ENCODE data around the gene REPS1. TPM values are rescaled to one million over a fixed set of nuclear protein-coding genes. Genes with fewer than 3 reads are reported as not detected.

REPS1 gene
- total and polyA plus RNA-seq, 10 donors = 17.2 to 75.7 (median 58.6) TPM

GRCh38 chr6:139017227-139017626 lies 29.2 kb upstream of the REPS1 start:
- DNase-seq = no peak
- Histone ChIP-seq H3K27me3 (replicated peaks in 1 of 7) (no peaks in the 10 kb centered on the region), H3K4me1 (peaks cover 0 to 20% (median 17%) of the 10 kb centered on the region in 6 donors), H3K9me3 (no peaks in the 10 kb centered on the region), H3K27ac (peak overlapping the region; percentile 7 to 63 (median 44)), H3K36me3 (no peaks in the 10 kb centered on the region), H3K4me3 (no peak overlapping the region)
- WGBS, 5 donors = 68 to 80% (median 71%) methylated on average over 3 of the region's 3 CpGs
- TF ChIP-seq CTCF (IDR thresholded peaks at IDR 0.05 in 8 of 11, conservative IDR thresholded peaks at IDR 0.05 in 3 of 11) (no peak), POLR2A (IDR thresholded peaks at IDR 0.05) (no peak), POLR2AphosphoS5 (IDR thresholded peaks at IDR 0.05) (no peak)
- intact Hi-C loops (cut with DNase I; ENCODE audit: low total_unique reads) = no loop called here

GRCh38 chr6:139016337-139017213 lies 28.5 kb upstream of the REPS1 start:
- DNase-seq = no peak
- WGBS, 5 donors = 62 to 70% (median 65%) methylated on average over 7 of the region's 7 CpGs
- TF ChIP-seq POLR2AphosphoS5 (IDR thresholded peaks at IDR 0.05) (no peak), POLR2A (IDR thresholded peaks at IDR 0.05) (no peak)

GRCh38 chr6:139014945-139015344 lies 26.9 kb upstream of the REPS1 start:
- no peaks in the 10 kb centered on the region for H3K9me3 ChIP-seq
- no peak overlapping the region for H3K27ac ChIP-seq
- 83 to 97% (median 94%) methylated on average over 3 of the region's 3 CpGs for WGBS, 5 donors
- no peak overlapping the region for H3K4me3 ChIP-seq
- no peaks in the 10 kb centered on the region for H3K27me3 ChIP-seq (replicated peaks in 1 of 7)
- no peaks in the 10 kb centered on the region for H3K36me3 ChIP-seq
- intact Hi-C loops (cut with DNase I; ENCODE audit: low total_unique reads) = no loop called here
- peaks cover 0 to 20% (median 17%) of the 10 kb centered on the region in 6 donors for H3K4me1 ChIP-seq
- DNase-seq = no peak
- TF ChIP-seq CTCF (IDR thresholded peaks at IDR 0.05 in 8 of 11, conservative IDR thresholded peaks at IDR 0.05 in 3 of 11) (no peak), POLR2AphosphoS5 (IDR thresholded peaks at IDR 0.05) (no peak)

More at GRCh38 chr6:139016337-139017213, 28.5 kb upstream of the REPS1 start:
- Histone ChIP-seq H3K4me1 (peaks cover 0 to 20% (median 17%) of the 10 kb centered on the region in 6 donors), H3K27ac (peak overlapping the region; percentile 7 to 63 (median 46)), H3K9me3 (no peaks in the 10 kb centered on the region), H3K27me3 (replicated peaks in 1 of 7) (no peaks in the 10 kb centered on the region), H3K36me3 (no peaks in the 10 kb centered on the region), H3K4me3 (no peak overlapping the region)
- intact Hi-C loops (cut with DNase I; ENCODE audit: low total_unique reads) = no loop called here

- no peaks in the 10 kb centered on the region for H3K36me3 ChIP-seq
- H3K27ac ChIP-seq = no peak overlapping the region
- H3K9me3 ChIP-seq = no peaks in the 10 kb centered on the region
- 87 to 97% (median 94%) methylated on average over 4 of the region's 4 CpGs for WGBS, 5 donors
- no peak overlapping the region for H3K4me3 ChIP-seq
- TF ChIP-seq POLR2AphosphoS5 (IDR thresholded peaks at IDR 0.05) = no peak
- H3K4me1 ChIP-seq = peaks cover 0 to 20% (median 17%) of the 10 kb centered on the region in 6 donors
- no peak for DNase-seq
- intact Hi-C loops (cut with DNase I; ENCODE audit: low total_unique reads) = no loop called here
- H3K27me3 ChIP-seq (replicated peaks in 1 of 7) = no peaks in the 10 kb centered on the region
Observed at GRCh38 chr6:139013185-139013800, 25.2 kb upstream of the REPS1 start.

GRCh38 chr6:139011980-139012379 lies 23.9 kb upstream of the REPS1 start:
- 71 to 83% (median 74%) methylated on average over 3 of the region's 3 CpGs for WGBS, 5 donors
- Histone ChIP-seq H3K4me1 (peaks cover 0 to 14% (median 11%) of the 10 kb centered on the region in 6 donors), H3K9me3 (no peaks in the 10 kb centered on the region), H3K27me3 (replicated peaks in 1 of 7) (no peaks in the 10 kb centered on the region), H3K4me3 (no peak overlapping the region), H3K36me3 (no peaks in the 10 kb centered on the region), H3K27ac (peak overlapping the region in 1 of 8 donors; percentile 32)
- no peak for DNase-seq
- TF ChIP-seq POLR2A (IDR thresholded peaks at IDR 0.05) (no peak), CTCF (IDR thresholded peaks at IDR 0.05 in 8 of 11, conservative IDR thresholded peaks at IDR 0.05 in 3 of 11) (no peak), POLR2AphosphoS5 (IDR thresholded peaks at IDR 0.05) (no peak)
- intact Hi-C loops (cut with DNase I; ENCODE audit: low total_unique reads) = no loop called here

All from spleen (tissue), 11 donors.